Activated T-helper 9 cell treated with anti-CD3 and anti-CD28 coated beads, Interleukin-2, amount 50 U/mL, for 16 hours (primary cell): ENCODE data around the gene EFHC1.

Experiments used
- DNase-seq: peaks from one replicate; pipeline ENCODE4 v3.0.0-alpha.2; 2020; ENCODE audit warnings: low read depth

EFHC1 gene

DNA sequence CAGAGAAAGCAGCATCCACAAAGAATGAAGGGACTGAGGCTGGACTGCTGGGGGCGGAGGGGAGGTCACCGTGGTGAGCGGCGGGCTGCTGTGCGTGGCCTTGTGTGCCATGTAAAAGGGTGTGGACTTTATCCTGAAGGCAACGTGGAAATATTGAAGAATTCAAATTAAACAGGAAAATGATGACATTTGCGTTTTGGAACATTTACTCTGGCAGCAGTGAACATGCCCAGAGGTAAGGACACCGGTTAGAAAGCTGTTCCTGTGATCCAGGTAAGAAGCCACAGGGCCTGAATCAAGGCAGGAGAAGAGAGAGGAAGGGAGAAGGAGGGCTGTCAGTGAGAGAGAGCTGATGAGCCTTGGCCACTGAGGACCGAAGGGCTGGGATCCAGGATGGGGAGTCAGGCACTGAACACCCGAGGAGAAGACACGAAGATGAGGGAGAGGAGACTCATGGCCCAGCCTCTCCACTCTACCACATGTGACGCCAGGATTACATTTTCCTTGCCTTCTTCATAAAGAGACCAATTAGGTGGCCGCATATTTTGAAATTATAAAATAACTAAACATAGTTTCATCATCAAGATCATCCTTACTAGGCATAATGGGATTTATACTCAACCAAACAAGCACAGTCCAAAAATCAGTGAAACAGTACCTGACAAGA is 98.3 kb downstream of the EFHC1 start:
- no peak for DNase-seq

DNA sequence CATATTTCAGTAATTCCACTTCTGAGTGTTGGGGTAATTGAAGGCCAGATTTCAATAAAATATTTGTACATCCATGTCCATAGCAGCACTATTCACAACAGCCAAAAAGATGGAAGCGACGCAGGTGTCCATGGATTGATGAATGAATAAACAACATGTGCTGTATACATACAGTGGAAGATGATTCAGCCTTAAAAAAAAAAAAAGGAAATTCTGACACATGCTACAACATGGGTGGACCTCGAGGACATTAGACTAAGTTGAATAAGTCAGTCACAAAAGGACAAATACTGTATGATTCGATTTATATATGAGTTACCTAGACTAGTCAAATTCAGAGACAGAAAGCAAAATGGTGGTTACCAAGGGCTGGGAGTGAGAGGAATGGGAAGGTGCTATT is 99.5 kb downstream of the EFHC1 start:
- DNase-seq, result no peak

- no peak for DNase-seq
Measured at GRCh38 chr6:52522151-52522626, 102.0 kb downstream of the EFHC1 start.

- DNase-seq, result no peak
Measured at GRCh38 chr6:52522655-52523054, 102.5 kb downstream of the EFHC1 start.

DNA sequence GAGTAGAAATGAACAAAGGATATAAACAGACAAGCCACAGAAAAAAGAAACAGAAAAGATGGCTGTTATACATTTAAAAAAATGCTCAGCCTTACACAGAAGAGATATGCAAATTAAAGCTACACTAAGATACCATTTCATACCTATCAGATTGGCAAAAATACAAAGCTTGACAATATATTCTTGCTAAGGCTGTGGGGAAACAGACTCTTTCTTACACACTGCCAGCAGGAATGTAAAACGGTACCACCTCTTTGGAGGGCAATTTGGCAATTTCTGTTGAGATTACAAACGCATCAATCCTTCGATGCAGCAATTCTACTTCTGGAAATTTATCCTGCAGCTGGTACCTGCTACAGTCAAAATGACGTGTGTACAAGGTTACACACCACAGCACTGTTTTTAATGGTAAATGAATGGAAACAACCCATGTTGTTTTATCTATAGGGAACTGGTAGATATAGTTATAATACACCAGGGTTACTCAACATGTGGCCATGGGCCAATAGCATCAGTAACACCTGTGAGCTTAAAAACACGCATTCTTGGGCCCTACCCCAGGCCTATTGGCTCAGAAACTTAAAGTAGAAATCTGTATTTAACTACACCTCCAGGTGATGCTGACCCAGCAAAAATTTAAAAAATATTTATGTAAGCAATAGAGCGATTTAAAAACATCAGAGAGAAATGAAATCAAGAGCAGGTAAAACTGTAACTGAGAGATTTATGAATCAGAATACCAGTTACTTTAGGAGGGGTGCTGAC is 103.4 kb downstream of the EFHC1 start:
- DNase-seq, result no peak

GRCh38 chr6:52524918-52525317 is 104.8 kb downstream of the EFHC1 start:
- DNase-seq, result no peak

DNA sequence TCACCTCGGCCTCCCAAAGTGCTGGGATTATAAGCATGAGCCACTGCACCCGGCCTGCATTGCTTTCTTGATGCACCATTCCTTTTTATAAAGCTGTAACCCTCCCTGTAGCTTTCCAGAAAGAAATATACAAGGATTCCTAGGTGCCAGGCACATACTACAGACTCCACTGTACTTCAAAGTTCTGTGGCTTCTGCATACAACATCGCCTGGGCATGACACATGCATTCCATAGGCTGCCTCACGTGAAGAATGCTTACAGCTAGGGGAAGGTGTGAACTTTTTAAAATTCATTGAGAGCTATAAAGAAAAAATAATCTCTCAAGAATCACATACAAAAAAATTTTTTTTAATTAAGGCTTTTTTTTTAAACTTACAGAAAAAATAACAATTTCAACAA is 106.5 kb downstream of the EFHC1 start:
- DNase-seq, result no peak

DNA sequence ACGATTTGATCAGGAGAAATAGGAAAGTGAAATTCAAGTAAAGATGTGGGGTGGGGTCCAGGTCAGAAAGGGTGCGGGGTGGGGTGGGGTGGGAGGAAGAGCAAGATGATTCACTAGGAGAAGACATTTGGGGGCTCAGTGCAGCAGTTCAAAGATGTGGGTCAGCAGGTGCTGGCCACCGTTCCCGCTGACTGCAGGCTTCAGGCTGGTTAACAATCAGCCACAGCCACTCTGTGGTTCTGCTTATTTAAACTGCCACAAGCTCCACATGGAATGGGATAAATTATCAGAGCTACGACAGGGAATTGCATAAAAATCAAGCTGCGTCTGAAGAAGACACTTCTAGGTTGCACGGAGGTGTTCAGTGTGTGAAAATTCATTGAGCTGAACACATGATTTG is 107.3 kb downstream of the EFHC1 start:
- DNase-seq, result no peak

GRCh38 chr6:52529311-52529710 is 109.2 kb downstream of the EFHC1 start:
- no peak for DNase-seq

- DNase-seq, result no peak
Measured at GRCh38 chr6:52530351-52530750, 110.2 kb downstream of the EFHC1 start.

DNA sequence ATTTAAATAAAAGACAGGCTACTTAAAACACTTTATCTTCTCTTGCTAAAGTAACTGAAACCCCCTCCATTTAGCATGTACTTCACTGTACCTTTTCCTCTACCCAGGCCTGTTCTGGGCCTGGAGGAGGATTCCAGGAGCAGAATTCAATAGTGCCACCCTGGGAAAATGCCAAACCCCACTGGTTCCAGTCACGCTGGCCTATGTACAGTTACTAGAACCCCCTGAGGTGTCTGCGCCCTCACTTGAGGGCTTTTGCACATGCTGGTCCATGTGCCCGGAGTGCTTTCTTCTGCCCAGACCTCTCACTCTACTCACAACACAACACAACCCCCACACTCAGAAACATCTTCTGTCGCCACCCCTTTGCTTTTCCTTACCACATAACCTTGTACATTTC is 111.3 kb downstream of the EFHC1 start:
- no peak for DNase-seq

DNA sequence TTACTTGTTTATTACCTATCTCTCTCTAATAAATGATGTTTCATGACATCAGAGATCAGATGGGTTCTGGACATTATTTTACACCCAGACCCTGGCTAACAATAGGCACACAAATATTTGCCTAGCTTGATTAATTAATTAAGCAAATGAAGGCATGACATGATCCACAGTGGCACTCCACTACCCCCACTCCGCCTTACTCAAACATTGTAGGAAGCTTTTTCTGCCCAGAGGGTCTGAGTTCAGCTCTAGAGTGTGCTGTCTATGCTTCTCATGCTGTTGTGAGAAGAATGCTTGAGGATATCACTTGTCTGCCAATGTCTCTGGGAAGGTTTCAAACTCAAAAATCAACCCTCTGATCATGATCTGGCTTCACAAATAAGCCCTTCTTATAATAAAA is 111.7 kb downstream of the EFHC1 start:
- DNase-seq, result no peak

DNA sequence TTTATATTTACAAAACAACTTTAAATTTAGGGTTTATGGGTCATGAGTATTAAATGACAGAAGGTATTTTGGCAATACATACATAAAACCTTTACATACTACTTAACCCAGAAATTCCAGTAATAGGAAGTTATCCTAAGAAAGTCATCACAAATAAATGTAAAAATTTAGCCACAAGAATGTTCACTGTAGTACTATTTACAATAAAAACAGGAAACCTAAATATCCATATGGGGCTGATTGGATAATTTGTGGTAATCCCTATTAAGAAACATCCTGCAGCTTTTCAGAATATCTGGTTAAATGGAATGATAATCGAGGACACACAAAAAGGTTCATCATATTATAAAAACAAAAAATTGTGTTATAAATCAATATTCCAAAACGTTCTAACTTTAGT is 112.3 kb downstream of the EFHC1 start:
- DNase-seq, result no peak

DNA sequence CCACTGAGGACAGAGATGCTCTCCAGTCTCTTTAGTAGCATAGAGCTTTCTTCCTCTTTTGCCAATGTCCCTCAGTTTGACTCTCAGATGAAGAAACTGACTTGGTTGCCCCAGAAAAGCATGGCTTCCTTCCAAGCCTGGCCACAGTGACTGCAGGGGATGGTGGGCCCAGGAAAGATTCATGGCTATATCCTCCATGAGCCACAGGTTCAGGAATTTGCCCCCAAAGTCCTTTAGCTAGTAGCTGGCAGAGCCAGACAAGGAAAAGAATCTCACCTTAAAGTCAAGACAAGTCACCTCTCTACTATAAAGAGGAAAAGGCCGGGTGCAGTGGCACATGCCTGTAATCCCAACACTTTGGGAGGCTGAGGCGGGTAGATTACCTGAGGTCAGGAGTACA is 113.3 kb downstream of the EFHC1 start:
- no peak for DNase-seq

DNA sequence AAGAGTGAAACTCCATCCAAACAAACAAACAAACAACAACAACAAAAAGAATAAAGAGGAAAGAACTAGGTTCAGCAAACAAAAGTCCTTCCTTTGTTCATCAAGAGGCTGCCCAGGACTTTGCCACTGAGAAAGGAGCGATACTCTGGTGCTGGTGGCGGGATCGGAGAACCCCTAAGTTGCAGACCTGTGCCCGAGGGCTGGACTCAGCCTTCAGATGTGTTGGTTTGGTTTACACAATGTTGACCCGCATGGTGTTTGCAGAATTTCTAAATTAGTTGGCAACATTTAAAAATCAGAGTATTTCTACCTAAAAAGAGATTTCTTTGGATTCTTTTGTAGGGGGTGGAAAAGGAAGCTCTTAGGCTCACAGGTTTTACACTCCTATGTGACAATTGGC is 114.2 kb downstream of the EFHC1 start:
- DNase-seq, result no peak

GRCh38 chr6:52534966-52535390 is 114.8 kb downstream of the EFHC1 start:
- no peak for DNase-seq

- DNase-seq, result no peak
Measured at GRCh38 chr6:52535711-52536423, 115.7 kb downstream of the EFHC1 start.

DNA sequence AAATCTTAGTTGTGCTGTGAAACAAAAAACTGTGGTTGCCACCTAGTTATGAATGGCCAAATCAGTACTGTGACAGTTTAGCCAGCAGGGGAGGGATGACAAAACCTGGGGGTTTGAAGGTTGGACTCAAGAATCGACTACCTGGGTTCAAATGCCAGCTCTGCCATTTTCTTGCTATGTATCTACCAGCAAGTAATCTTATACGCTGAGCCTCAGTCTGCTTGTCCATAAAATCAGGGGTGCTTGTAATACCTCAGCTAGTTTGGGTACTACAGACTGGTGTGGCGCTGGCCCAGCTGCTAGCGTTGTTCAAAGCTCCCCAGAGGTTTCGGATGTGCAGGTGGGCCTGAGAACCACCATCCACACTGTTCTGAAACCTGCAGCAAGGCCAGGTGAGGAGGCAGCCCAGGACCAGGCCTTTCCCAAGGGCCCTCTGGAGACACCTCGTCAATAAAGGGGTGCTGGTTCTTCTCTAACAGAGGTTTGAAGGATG is 116.3 kb downstream of the EFHC1 start:
- DNase-seq, result no peak

DNA sequence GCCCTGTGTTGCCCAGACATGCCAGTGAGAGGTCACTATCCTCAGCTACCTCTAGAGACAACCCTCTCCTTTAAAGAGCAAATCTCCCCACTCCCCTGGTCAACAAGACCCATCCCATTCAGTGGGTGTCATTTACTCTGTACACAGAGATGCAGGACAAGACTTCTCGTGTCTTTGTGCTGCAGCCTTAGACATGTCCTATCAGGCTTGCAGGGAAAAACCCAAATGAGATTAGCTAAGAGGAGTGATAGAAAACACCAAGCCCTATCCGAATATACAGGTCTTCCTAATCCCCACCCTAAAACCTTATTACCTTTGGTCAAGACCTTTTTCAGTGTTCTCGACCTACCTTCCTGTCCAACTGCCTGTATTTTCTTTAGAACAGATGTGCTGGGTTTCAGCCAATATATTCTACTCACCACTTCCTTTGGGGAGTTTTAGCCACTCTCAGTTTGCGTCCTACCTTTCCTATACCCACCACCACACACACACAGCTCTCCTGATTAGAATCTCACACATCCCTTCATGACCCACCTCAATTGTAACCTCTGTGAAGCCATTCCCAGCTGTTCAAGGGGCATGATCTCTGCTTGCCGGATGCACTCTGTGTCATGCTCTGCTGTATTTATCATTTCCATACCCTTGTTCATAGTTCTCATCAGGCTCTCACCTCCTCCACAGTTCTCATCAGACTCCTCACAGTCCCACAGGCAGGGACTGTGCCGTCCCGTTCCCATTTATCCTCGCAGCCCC is 117.0 kb downstream of the EFHC1 start:
- no peak for DNase-seq

DNA sequence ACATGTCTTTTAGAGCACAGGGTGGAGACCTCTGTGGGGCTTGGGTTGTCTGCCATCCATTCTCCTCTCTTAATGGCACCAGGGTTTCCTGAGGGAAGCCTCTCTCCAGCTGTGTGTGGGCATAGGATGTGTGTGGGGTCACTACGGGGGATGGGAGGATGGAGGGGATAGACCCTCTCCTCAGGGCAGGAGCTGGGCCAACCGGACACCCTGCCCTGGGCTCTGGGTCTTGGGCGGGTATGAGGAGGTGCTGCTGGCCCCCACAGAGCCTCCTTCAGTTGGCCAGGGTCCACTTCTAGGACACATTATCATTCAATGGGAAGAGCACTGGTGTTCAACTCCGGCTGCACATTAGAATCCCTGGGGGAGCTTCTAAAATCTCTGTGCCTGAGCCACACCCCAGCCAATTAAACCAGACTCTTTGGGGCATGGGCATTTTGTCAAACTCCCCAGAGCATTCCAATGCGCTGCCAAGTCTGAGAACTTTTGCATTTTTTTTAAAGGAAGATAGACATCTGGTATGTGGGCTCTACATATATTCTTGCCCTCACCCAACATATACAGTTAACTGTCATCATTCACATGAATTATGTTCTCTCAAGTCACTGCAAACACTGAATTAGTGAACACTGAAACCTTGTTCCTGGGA is 118.2 kb downstream of the EFHC1 start:
- DNase-seq, result no peak

GRCh38 chr6:52538901-52539354 is 118.8 kb downstream of the EFHC1 start:
- DNase-seq, result no peak

DNA sequence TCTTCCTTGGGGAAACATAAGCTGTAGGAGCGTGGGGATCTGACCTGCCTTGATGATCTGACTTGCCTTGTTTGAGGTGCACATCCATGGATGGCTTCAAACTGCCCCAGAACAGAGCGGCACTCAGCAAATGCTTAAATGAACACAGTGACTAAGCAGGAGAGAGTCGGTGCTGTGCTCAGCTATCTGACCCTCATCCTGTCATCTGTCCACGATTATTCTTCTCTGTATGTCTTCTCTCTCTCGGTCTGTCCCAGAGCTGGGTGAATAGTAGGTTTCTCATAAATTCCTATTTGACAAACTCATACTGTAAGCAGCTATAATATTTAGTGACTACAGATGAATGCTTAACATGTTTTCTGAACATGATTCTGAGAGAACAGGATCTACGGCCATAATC is 119.5 kb downstream of the EFHC1 start:
- no peak for DNase-seq
